ENCODE data around the gene PIP4K2B. TPM values are rescaled to one million over a fixed set of nuclear protein-coding genes. Genes with fewer than 3 reads are reported as not detected.

PIP4K2B gene
- total and polyA plus RNA-seq, 9 of the 15 experiments (the other 6 are each of a cell fraction or from before 2014, with no cell fraction given), result 3.7 to 29.9 (median 23.0) TPM

- peak; percentile 90 for TF ChIP-seq POLR2H (tag; IDR thresholded peaks at IDR 0.05; ENCODE audit: low read depth)
- TF ChIP-seq TEAD1 (CRISPR knock-in tag; IDR thresholded peaks at IDR 0.05), result peak; percentile 60 to 64; a peak in 1 of 4 replicates
- no peak for TF ChIP-seq CBFA2T2 (conservative IDR thresholded peaks at IDR 0.05)
- no peak for TF ChIP-seq PRMT5 (CRISPR knock-in tag; IDR thresholded peaks at IDR 0.05)
- no peak for TF ChIP-seq FOXJ3 (CRISPR knock-in tag; IDR thresholded peaks at IDR 0.05)
- no peak; the same call in 1 of the 2 replicates for TF ChIP-seq KLF1 (tag; IDR thresholded peaks at IDR 0.05)
- TF ChIP-seq ZNF584 (CRISPR knock-in tag; IDR thresholded peaks at IDR 0.05; ENCODE audit: low read depth), result no peak
- TF ChIP-seq ZNF766 (CRISPR knock-in tag; conservative IDR thresholded peaks at IDR 0.05), result no peak
- TF ChIP-seq CLOCK (CRISPR knock-in tag; IDR thresholded peaks at IDR 0.05; ENCODE audit: borderline replicate concordance), result no peak
- TF ChIP-seq EP400 (IDR thresholded peaks at IDR 0.05), result peak; percentile 95
- peak; percentile 25; the same call in 1 of the 2 replicates for TF ChIP-seq THAP7 (CRISPR knock-in tag; IDR thresholded peaks at IDR 0.05)
- TF ChIP-seq ARID2 (IDR thresholded peaks at IDR 0.05), result no peak
- TF ChIP-seq RBM25 (IDR thresholded peaks at IDR 0.05; ENCODE audit: low read depth, low read length, severe bottlenecking), result no peak
- no peak for TF ChIP-seq ELK1 (CRISPR knock-in tag; IDR thresholded peaks at IDR 0.05)
- no peak for TF ChIP-seq IFI16 (CRISPR knock-in tag; IDR thresholded peaks at IDR 0.05)
- TF ChIP-seq ILK (tag; IDR thresholded peaks at IDR 0.05; ENCODE audit: borderline replicate concordance, low read depth), result no peak
- no peak for TF ChIP-seq NCOA4 (IDR thresholded peaks at IDR 0.05; ENCODE audit: partially characterized antibody)
- no peak for TF ChIP-seq YBX1 (IDR thresholded peaks at IDR 0.05)
- TF ChIP-seq PHB2 (IDR thresholded peaks at IDR 0.05; ENCODE audit: low read depth), result no peak
- TF ChIP-seq PCBP1 (IDR thresholded peaks at IDR 0.05; ENCODE audit: low read depth, low read length, poor library complexity, severe bottlenecking), result peak; percentile 77
- TF ChIP-seq ZNF143 (CRISPR knock-in tag; IDR thresholded peaks at IDR 0.05), result no peak
- TF ChIP-seq CCAR2 (IDR thresholded peaks at IDR 0.05; ENCODE audit: low read depth, low read length), result no peak
- TF ChIP-seq ZNF274 (IDR thresholded peaks at IDR 0.05; ENCODE audit: borderline replicate concordance, low read depth, low read length), result no peak
- TF ChIP-seq ZNF76 (CRISPR knock-in tag; IDR thresholded peaks at IDR 0.05; ENCODE audit: borderline replicate concordance), result no peak
- no peak for TF ChIP-seq SAP30 (IDR thresholded peaks at IDR 0.05; ENCODE audit: borderline replicate concordance, insufficient read depth, low read depth, low read length, poor library complexity, severe bottlenecking)
These were observed at the start of gene PIP4K2B (continued) for GRCh38 chr17:38799501-38800236.
